ENCODE measurements around the gene SLC24A2.

Gene SLC24A2

GRCh38 chr9:19788152-19788551 lies 685 bp downstream of the SLC24A2 start:
- Histone ChIP-seq H3K4me1 (ENCODE audit: control insufficient read depth, insufficient read depth, low read length) (no peaks in the 10 kb centered on the region), H3K9ac (ENCODE audit: low read depth, low read length) (no peak overlapping the region), H3K36me3 (ENCODE audit: insufficient read depth, low read length) (no peaks in the 10 kb centered on the region), H3K4me2 (ENCODE audit: low read length) (no peak overlapping the region), H3K27me3 (ENCODE audit: control insufficient read depth, insufficient read depth, low read length) (peaks cover 40% of the 10 kb centered on the region), H3K9me3 (replicated peaks; ENCODE audit: low read length) (no peaks in the 10 kb centered on the region), H3K4me3 (ENCODE audit: low read length) (no peak overlapping the region)

GRCh38 chr9:19787672-19788071 lies 1.2 kb downstream of the SLC24A2 start:
- no peak overlapping the region for H3K9ac ChIP-seq (ENCODE audit: low read depth, low read length)
- H3K4me2 ChIP-seq (ENCODE audit: low read length) = no peak overlapping the region
- H3K27me3 ChIP-seq (ENCODE audit: control insufficient read depth, insufficient read depth, low read length) = peaks cover 40% of the 10 kb centered on the region
- H3K36me3 ChIP-seq (ENCODE audit: insufficient read depth, low read length) = no peaks in the 10 kb centered on the region
- no peak overlapping the region for H3K4me3 ChIP-seq (ENCODE audit: low read length)
- no peaks in the 10 kb centered on the region for H3K4me1 ChIP-seq (ENCODE audit: control insufficient read depth, insufficient read depth, low read length)
- H3K9me3 ChIP-seq (replicated peaks; ENCODE audit: low read length) = no peaks in the 10 kb centered on the region

- Histone ChIP-seq H3K9ac (ENCODE audit: low read depth, low read length) (no peak overlapping the region), H3K36me3 (ENCODE audit: insufficient read depth, low read length) (no peaks in the 10 kb centered on the region), H3K9me3 (replicated peaks; ENCODE audit: low read length) (no peaks in the 10 kb centered on the region), H3K4me2 (ENCODE audit: low read length) (no peak overlapping the region), H3K4me1 (ENCODE audit: control insufficient read depth, insufficient read depth, low read length) (no peaks in the 10 kb centered on the region), H3K4me3 (ENCODE audit: low read length) (no peak overlapping the region), H3K27me3 (ENCODE audit: control insufficient read depth, insufficient read depth, low read length) (peaks cover 32% of the 10 kb centered on the region)
These were observed 3.6 kb downstream of the SLC24A2 start for GRCh38 chr9:19785230-19785629.

- Histone ChIP-seq H3K9ac (ENCODE audit: low read depth, low read length) (no peak overlapping the region), H3K36me3 (ENCODE audit: insufficient read depth, low read length) (no peaks in the 10 kb centered on the region), H3K4me1 (ENCODE audit: control insufficient read depth, insufficient read depth, low read length) (no peaks in the 10 kb centered on the region), H3K27me3 (ENCODE audit: control insufficient read depth, insufficient read depth, low read length) (peaks cover 21% of the 10 kb centered on the region), H3K9me3 (replicated peaks; ENCODE audit: low read length) (no peaks in the 10 kb centered on the region), H3K4me3 (ENCODE audit: low read length) (no peak overlapping the region), H3K4me2 (ENCODE audit: low read length) (no peak overlapping the region)
These were observed 4.7 kb downstream of the SLC24A2 start for GRCh38 chr9:19784136-19784535.

GRCh38 chr9:19783500-19783899 lies 5.3 kb downstream of the SLC24A2 start:
- H3K9ac ChIP-seq (ENCODE audit: low read depth, low read length) = no peak overlapping the region
- no peaks in the 10 kb centered on the region for H3K4me1 ChIP-seq (ENCODE audit: control insufficient read depth, insufficient read depth, low read length)
- H3K27me3 ChIP-seq (ENCODE audit: control insufficient read depth, insufficient read depth, low read length) = peaks cover 15% of the 10 kb centered on the region
- no peak overlapping the region for H3K4me2 ChIP-seq (ENCODE audit: low read length)
- no peaks in the 10 kb centered on the region for H3K9me3 ChIP-seq (replicated peaks; ENCODE audit: low read length)
- no peak overlapping the region for H3K4me3 ChIP-seq (ENCODE audit: low read length)
- H3K36me3 ChIP-seq (ENCODE audit: insufficient read depth, low read length) = no peaks in the 10 kb centered on the region

- H3K9ac ChIP-seq (ENCODE audit: low read depth, low read length) = no peak overlapping the region
- no peaks in the 10 kb centered on the region for H3K36me3 ChIP-seq (ENCODE audit: insufficient read depth, low read length)
- H3K9me3 ChIP-seq (replicated peaks; ENCODE audit: low read length) = no peaks in the 10 kb centered on the region
- H3K27me3 ChIP-seq (ENCODE audit: control insufficient read depth, insufficient read depth, low read length) = peaks cover 7% of the 10 kb centered on the region
- no peak overlapping the region for H3K4me3 ChIP-seq (ENCODE audit: low read length)
- H3K4me1 ChIP-seq (ENCODE audit: control insufficient read depth, insufficient read depth, low read length) = no peaks in the 10 kb centered on the region
- H3K4me2 ChIP-seq (ENCODE audit: low read length) = no peak overlapping the region
These were observed 6.8 kb downstream of the SLC24A2 start for GRCh38 chr9:19782005-19782404.

GRCh38 chr9:19781240-19781639 lies 7.6 kb downstream of the SLC24A2 start:
- Histone ChIP-seq H3K4me3 (ENCODE audit: low read length) (no peak overlapping the region), H3K9me3 (replicated peaks; ENCODE audit: low read length) (no peaks in the 10 kb centered on the region), H3K4me2 (ENCODE audit: low read length) (no peak overlapping the region), H3K9ac (ENCODE audit: low read depth, low read length) (no peak overlapping the region), H3K27me3 (ENCODE audit: control insufficient read depth, insufficient read depth, low read length) (peaks cover 1% of the 10 kb centered on the region), H3K4me1 (ENCODE audit: control insufficient read depth, insufficient read depth, low read length) (no peaks in the 10 kb centered on the region), H3K36me3 (ENCODE audit: insufficient read depth, low read length) (no peaks in the 10 kb centered on the region)

GRCh38 chr9:19771446-19771845 lies 17.4 kb downstream of the SLC24A2 start:
- H3K4me2 ChIP-seq (ENCODE audit: low read length) = no peak overlapping the region
- H3K36me3 ChIP-seq (ENCODE audit: insufficient read depth, low read length) = no peaks in the 10 kb centered on the region
- no peak overlapping the region for H3K4me3 ChIP-seq (ENCODE audit: low read length)
- no peaks in the 10 kb centered on the region for H3K9me3 ChIP-seq (replicated peaks; ENCODE audit: low read length)
- H3K4me1 ChIP-seq (ENCODE audit: control insufficient read depth, insufficient read depth, low read length) = no peaks in the 10 kb centered on the region
- no peak overlapping the region for H3K9ac ChIP-seq (ENCODE audit: low read depth, low read length)
- H3K27me3 ChIP-seq (ENCODE audit: control insufficient read depth, insufficient read depth, low read length) = no peaks in the 10 kb centered on the region

GRCh38 chr9:19770973-19771372 lies 17.9 kb downstream of the SLC24A2 start:
- H3K27me3 ChIP-seq (ENCODE audit: control insufficient read depth, insufficient read depth, low read length) = no peaks in the 10 kb centered on the region
- H3K9ac ChIP-seq (ENCODE audit: low read depth, low read length) = no peak overlapping the region
- no peaks in the 10 kb centered on the region for H3K9me3 ChIP-seq (replicated peaks; ENCODE audit: low read length)
- no peaks in the 10 kb centered on the region for H3K36me3 ChIP-seq (ENCODE audit: insufficient read depth, low read length)
- no peak overlapping the region for H3K4me3 ChIP-seq (ENCODE audit: low read length)
- no peak overlapping the region for H3K4me2 ChIP-seq (ENCODE audit: low read length)
- no peaks in the 10 kb centered on the region for H3K4me1 ChIP-seq (ENCODE audit: control insufficient read depth, insufficient read depth, low read length)

- Histone ChIP-seq H3K4me1 (ENCODE audit: control insufficient read depth, insufficient read depth, low read length) (no peaks in the 10 kb centered on the region), H3K4me3 (ENCODE audit: low read length) (no peak overlapping the region), H3K9me3 (replicated peaks; ENCODE audit: low read length) (no peaks in the 10 kb centered on the region)
These were observed 19.6 kb downstream of the SLC24A2 start for GRCh38 chr9:19769213-19769612.

GRCh38 chr9:19768798-19769197 lies 20.0 kb downstream of the SLC24A2 start:
- Histone ChIP-seq H3K9me3 (replicated peaks; ENCODE audit: low read length) (no peaks in the 10 kb centered on the region), H3K9ac (ENCODE audit: low read depth, low read length) (no peak overlapping the region), H3K36me3 (ENCODE audit: insufficient read depth, low read length) (no peaks in the 10 kb centered on the region), H3K4me3 (ENCODE audit: low read length) (no peak overlapping the region), H3K4me1 (ENCODE audit: control insufficient read depth, insufficient read depth, low read length) (no peaks in the 10 kb centered on the region), H3K27me3 (ENCODE audit: control insufficient read depth, insufficient read depth, low read length) (no peaks in the 10 kb centered on the region), H3K4me2 (ENCODE audit: low read length) (no peak overlapping the region)

More at GRCh38 chr9:19769213-19769612, 19.6 kb downstream of the SLC24A2 start:
- Histone ChIP-seq H3K36me3 (ENCODE audit: insufficient read depth, low read length) (no peaks in the 10 kb centered on the region), H3K9ac (ENCODE audit: low read depth, low read length) (no peak overlapping the region), H3K27me3 (ENCODE audit: control insufficient read depth, insufficient read depth, low read length) (no peaks in the 10 kb centered on the region), H3K4me2 (ENCODE audit: low read length) (no peak overlapping the region)

- Histone ChIP-seq H3K4me2 (ENCODE audit: low read length) (no peak overlapping the region), H3K9me3 (replicated peaks; ENCODE audit: low read length) (no peaks in the 10 kb centered on the region), H3K27me3 (ENCODE audit: control insufficient read depth, insufficient read depth, low read length) (no peaks in the 10 kb centered on the region), H3K4me1 (ENCODE audit: control insufficient read depth, insufficient read depth, low read length) (no peaks in the 10 kb centered on the region), H3K9ac (ENCODE audit: low read depth, low read length) (no peak overlapping the region), H3K36me3 (ENCODE audit: insufficient read depth, low read length) (no peaks in the 10 kb centered on the region), H3K4me3 (ENCODE audit: low read length) (no peak overlapping the region)
These were observed 29.8 kb downstream of the SLC24A2 start for GRCh38 chr9:19759066-19759465.

All from skeletal muscle satellite cell (primary cell).